ENCODE measurements around the gene PKD1. TPM values are rescaled to one million over a fixed set of nuclear protein-coding genes. Genes with fewer than 3 reads are reported as not detected.
"Not testable (repeated sequence)": the region's sequence is repeated elsewhere in the genome, so short reads cannot be mapped to it uniquely, and the experiment has no call there.

Gene PKD1
- polyA plus RNA-seq (176 and 232 TPM in 2 replicates), polyA minus RNA-seq (100 and 130 TPM in 2 replicates)

GRCh38 chr16:2135770-2136490 is at the start of gene PKD1:
Gene PKD1 (minus strand): TSS chr16:2135898. CDS start chr16:2135689, 209 bp downstream.
- H3K9me2 ChIP-seq (ENCODE audit: insufficient read depth, low read length); H4K20me1 ChIP-seq (ENCODE audit: insufficient read depth); H3F3A ChIP-seq (ENCODE audit: insufficient read depth, low read length, poor library complexity, severe bottlenecking); H3K79me2 ChIP-seq (replicated peaks; ENCODE audit: insufficient read depth, low read length); H3K4me2 ChIP-seq (ENCODE audit: low read length); H2AFZ ChIP-seq (ENCODE audit: low read depth, low read length); H3K9me3 ChIP-seq (ENCODE audit: low read length); H3K36me3 ChIP-seq (ENCODE audit: insufficient read depth, low read length); H3K27me3 ChIP-seq (ENCODE audit: insufficient read depth, low read depth, low read length): not testable (repeated sequence)
- peak; percentile 62 for TF ChIP-seq MXI1 (conservative IDR thresholded peaks at IDR 0.05; ENCODE audit: poor library complexity, severe bottlenecking)
- TF ChIP-seq POLR2AphosphoS5 (IDR thresholded peaks at IDR 0.05): peak; percentile 55
- peak within 1 kb of the TSS; percentile 72 for H3K27ac ChIP-seq (ENCODE audit: low read length)
- peak within 1 kb of the TSS; percentile 62 for H3K9ac ChIP-seq (ENCODE audit: low read length)
- H3K4me3 ChIP-seq (ENCODE audit: low read length): peak within 1 kb of the TSS; percentile 61

GRCh38 chr16:2184962-2185361 is 49.3 kb upstream of the PKD1 start:
- no peak overlapping the region for H3K27ac ChIP-seq (ENCODE audit: low read length)
- H3F3A ChIP-seq (ENCODE audit: insufficient read depth, low read length, poor library complexity, severe bottlenecking): no peaks in the 10 kb centered on the region
- H3K9me3 ChIP-seq (ENCODE audit: low read length): no peaks in the 10 kb centered on the region
- H2AFZ ChIP-seq (ENCODE audit: low read depth, low read length): no peak overlapping the region
- H4K20me1 ChIP-seq (ENCODE audit: insufficient read depth): no peaks in the 10 kb centered on the region
- TF ChIP-seq EZH2 (IDR thresholded peaks at IDR 0.05; ENCODE audit: borderline replicate concordance, insufficient read depth, low read length, poor library complexity, severe bottlenecking) (no peak), CTCF (IDR thresholded peaks at IDR 0.05; ENCODE audit: poor library complexity, severe bottlenecking) (no peak), EP300 (conservative IDR thresholded peaks at IDR 0.05; ENCODE audit: poor library complexity, severe bottlenecking) (no peak), SMC3 (conservative IDR thresholded peaks at IDR 0.05; ENCODE audit: poor library complexity) (no peak), MXI1 (conservative IDR thresholded peaks at IDR 0.05; ENCODE audit: poor library complexity, severe bottlenecking) (no peak), REST (IDR thresholded peaks at IDR 0.05; ENCODE audit: borderline replicate concordance) (no peak), RAD21 (conservative IDR thresholded peaks at IDR 0.05) (no peak), TAF1 (IDR thresholded peaks at IDR 0.05; ENCODE audit: low read depth) (no peak), POLR2AphosphoS5 (IDR thresholded peaks at IDR 0.05) (no peak)
- H3K79me2 ChIP-seq (replicated peaks; ENCODE audit: insufficient read depth, low read length): no peaks in the 10 kb centered on the region
- H3K36me3 ChIP-seq (ENCODE audit: insufficient read depth, low read length): no peaks in the 10 kb centered on the region
- no peak overlapping the region for H3K4me3 ChIP-seq (ENCODE audit: low read length)
- H3K4me2 ChIP-seq (ENCODE audit: low read length): no peak overlapping the region
- no peaks in the 10 kb centered on the region for H3K27me3 ChIP-seq (ENCODE audit: insufficient read depth, low read depth, low read length)
- H3K9ac ChIP-seq (ENCODE audit: low read length): no peak overlapping the region
- H3K9me2 ChIP-seq (ENCODE audit: insufficient read depth, low read length): no peaks in the 10 kb centered on the region

Measured in neural cell (in vitro differentiated cells).